MCF 10A (cell line): Measurements from ENCODE around the gene RAET1E. TPM values are rescaled to one million over a fixed set of nuclear protein-coding genes. Genes with fewer than 3 reads are reported as not detected.

ENCODE experiments used
- BruUV-seq: library from RNA; stranded (reverse); fragments of 400-500 nt; replicated peaks from 2 replicates; lab custom pipeline; 2021; lab: Mats Ljungman, UMichigan
- CTCF ChIA-PET: fragments of 300-600 bp; sonication (Branson Sonifier 250); formaldehyde crosslinking; extraction: SDS; loops from one replicate; lab custom pipeline; 2021; ENCODE audit warnings: antibody characterized with exemption, inconsistent platforms; lab: Yijun Ruan, JAX
- POLR2A ChIA-PET: fragments of 300-600, 350-650 bp; sonication (Branson Sonifier 250); formaldehyde crosslinking; extraction: SDS; loops from one replicate; lab custom pipeline; 2020; ENCODE audit warnings: antibody characterized with exemption, inconsistent platforms; lab: Yijun Ruan, JAX
- DNase-seq: peaks from one replicate; pipeline ENCODE4 v3.0.0-alpha.2; 2018; ENCODE audit not compliant: unreplicated experiment
- H3K27ac Mint-ChIP-seq: one replicate; pipeline ENCODE4 v1.8.0; 2022; ENCODE audit warnings: mild to moderate bottlenecking, low read depth, mixed read lengths; ENCODE audit not compliant: unreplicated experiment
- H3K27me3 Mint-ChIP-seq: one replicate; pipeline ENCODE4 v1.8.0; 2022; ENCODE audit warnings: mixed read lengths; ENCODE audit not compliant: insufficient read depth, unreplicated experiment
- H3K36me3 Mint-ChIP-seq: one replicate; pipeline ENCODE4 v1.8.0; 2022; ENCODE audit warnings: mild to moderate bottlenecking, moderate library complexity, mixed read lengths; ENCODE audit not compliant: insufficient read depth, unreplicated experiment
- H3K4me1 Mint-ChIP-seq: one replicate; pipeline ENCODE4 v1.8.0; 2022; ENCODE audit warnings: mixed read lengths; ENCODE audit not compliant: insufficient read depth, unreplicated experiment
- H3K4me3 Mint-ChIP-seq: one replicate; pipeline ENCODE4 v1.8.0; 2022; ENCODE audit warnings: mild to moderate bottlenecking, moderate library complexity, mixed read lengths; ENCODE audit not compliant: unreplicated experiment
- H3K9me3 Mint-ChIP-seq: one replicate; pipeline ENCODE4 v1.8.0; 2022; ENCODE audit warnings: mixed read lengths; ENCODE audit not compliant: unreplicated experiment
- intact Hi-C: fragments of 100-400 bp; cut with micrococcal nuclease; formaldehyde crosslinking; loops from 2 replicates; pipeline ENCODE4 v1.14.1; 2022
- total RNA-seq: library from RNA; stranded (reverse); gene quantifications from 2 replicates; pipeline ENCODE4 v1.2.3, GENCODE V29; 2022
- TF ChIP-seq, protein P1 (sequence below): fragments of 200-600 bp; IDR thresholded peaks from one replicate; pipeline ENCODE4 v1.8.0; 2022; ENCODE audit warnings: antibody characterized with exemption, mild to moderate bottlenecking; ENCODE audit not compliant: unreplicated experiment

Gene RAET1E
- total RNA-seq, 1 experiment from 2014 or later: 37.6 TPM

DNA sequence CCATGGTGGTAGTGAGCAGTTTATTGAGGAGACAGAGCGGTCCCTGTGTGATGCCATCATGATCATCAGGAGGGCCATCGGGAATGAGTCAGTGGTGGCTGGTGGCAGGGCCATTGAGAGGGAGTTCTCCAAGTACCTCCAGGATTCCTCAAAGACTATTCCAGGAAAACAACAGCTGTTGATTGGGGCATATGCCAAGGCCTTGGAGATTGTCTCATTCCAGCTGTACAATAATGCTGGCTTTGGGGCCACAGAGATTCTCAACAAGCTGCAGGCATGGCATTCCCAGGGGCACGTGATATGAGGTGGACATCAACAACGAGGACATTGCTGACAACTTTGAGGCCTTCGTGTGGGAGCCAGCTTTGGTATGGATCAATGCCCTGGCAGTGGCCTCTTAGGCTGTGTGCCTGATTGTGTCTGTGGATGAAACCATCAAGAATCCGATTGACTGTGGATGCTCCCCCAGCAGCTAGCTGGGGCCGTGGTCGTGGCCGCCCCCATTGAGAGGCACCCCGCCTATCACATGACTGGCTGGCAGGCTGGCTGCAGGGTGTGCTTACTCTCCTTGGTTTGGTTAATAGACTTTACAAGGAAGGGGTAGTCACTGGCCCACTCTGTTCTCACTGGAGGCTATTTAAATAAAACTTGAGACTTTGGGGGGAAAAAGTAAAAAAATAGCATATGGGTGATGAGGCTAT is 16.7 kb downstream of the RAET1E start:
- TF ChIP-seq, protein P1, sequence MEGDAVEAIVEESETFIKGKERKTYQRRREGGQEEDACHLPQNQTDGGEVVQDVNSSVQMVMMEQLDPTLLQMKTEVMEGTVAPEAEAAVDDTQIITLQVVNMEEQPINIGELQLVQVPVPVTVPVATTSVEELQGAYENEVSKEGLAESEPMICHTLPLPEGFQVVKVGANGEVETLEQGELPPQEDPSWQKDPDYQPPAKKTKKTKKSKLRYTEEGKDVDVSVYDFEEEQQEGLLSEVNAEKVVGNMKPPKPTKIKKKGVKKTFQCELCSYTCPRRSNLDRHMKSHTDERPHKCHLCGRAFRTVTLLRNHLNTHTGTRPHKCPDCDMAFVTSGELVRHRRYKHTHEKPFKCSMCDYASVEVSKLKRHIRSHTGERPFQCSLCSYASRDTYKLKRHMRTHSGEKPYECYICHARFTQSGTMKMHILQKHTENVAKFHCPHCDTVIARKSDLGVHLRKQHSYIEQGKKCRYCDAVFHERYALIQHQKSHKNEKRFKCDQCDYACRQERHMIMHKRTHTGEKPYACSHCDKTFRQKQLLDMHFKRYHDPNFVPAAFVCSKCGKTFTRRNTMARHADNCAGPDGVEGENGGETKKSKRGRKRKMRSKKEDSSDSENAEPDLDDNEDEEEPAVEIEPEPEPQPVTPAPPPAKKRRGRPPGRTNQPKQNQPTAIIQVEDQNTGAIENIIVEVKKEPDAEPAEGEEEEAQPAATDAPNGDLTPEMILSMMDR: no peak
- Mint-ChIP-seq H3K27ac (no peak overlapping the region), H3K27me3 (no peaks in the 10 kb centered on the region), H3K4me3 (no peak overlapping the region), H3K36me3 (no peaks in the 10 kb centered on the region), H3K4me1 (peaks cover 5% of the 10 kb centered on the region), H3K9me3 (no peaks in the 10 kb centered on the region)
- intact Hi-C loops: no loop called here
- no peak for DNase-seq
- CTCF ChIA-PET: no interaction called here
- no TSS peak for BruUV-seq
- POLR2A ChIA-PET: interaction anchor here (1.2 kb wide), 1 partner anchor 17 kb away, joined by 3 read pairs; the partner anchor contains the start of gene LRP11

DNA sequence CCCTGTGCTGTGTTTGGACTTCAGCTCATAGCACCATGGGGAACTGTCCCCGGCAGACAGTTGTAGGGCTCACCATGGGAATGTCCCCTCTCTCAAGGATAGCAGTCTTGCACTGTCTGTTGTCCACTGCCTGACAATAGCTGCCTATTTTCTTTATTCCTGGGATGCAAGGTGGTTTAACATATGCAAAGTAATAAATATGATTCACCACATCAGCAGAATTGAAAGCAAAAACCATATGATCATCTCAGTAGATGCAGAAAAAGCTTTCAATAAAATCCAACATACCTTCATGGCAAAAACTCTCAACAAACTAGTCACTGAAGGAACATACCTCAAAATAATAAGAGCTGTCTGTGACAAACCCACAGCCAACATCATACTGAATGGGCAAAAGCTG is 20.3 kb downstream of the RAET1E start:
- Mint-ChIP-seq H3K9me3 (peaks cover 7% of the 10 kb centered on the region), H3K27me3 (no peaks in the 10 kb centered on the region), H3K4me1 (peaks cover 5% of the 10 kb centered on the region), H3K27ac (no peak overlapping the region), H3K4me3 (no peak overlapping the region), H3K36me3 (no peaks in the 10 kb centered on the region)
- DNase-seq: no peak
- POLR2A ChIA-PET: interaction anchor here (0.9 to 1.3 kb wide), 2 partner anchors 12 to 21 kb away, joined by 3 read pairs; no protein-coding TSS in a partner anchor
- CTCF ChIA-PET: interaction anchor here (0.8 to 0.9 kb wide), 3 partner anchors 11 to 37 kb away, joined by 3 to 4 read pairs (median 3); no protein-coding TSS in a partner anchor
- no TSS peak for BruUV-seq
- TF ChIP-seq, protein P1: no peak
- intact Hi-C loops: no loop called here

DNA sequence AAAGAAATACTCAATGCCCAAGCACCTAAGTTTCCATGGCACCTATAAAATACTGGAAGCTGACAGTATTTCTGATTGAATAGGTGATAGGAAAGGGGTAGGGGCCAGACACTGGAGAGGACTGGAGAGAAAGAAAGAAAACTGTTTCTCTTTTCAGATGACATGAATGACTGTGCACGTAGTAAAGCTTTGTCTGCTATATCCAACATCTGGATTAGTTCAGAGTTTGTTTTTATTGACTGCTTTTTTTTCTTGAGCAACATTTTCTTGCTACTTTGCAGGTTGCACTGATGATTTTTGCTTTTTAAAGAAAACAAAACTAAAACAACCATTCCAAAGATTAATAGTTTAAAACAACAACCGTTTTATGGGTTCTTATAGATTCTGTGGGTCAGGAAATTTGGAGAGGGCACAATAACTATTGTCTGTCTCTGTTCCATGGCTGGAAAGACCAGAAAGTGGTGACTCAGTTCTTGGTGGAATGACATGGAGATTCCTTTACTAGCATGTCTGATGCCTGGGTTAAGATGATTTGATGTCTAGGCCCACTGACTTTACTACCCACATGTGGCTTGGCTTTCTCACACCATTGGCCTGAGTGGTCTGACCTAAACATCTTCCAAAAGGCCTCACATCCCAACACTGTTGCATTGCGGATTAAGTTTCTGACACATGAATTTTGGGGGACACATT is 21.5 kb downstream of the RAET1E start:
- BruUV-seq: no TSS peak
- no peaks in the 10 kb centered on the region for H3K27me3 Mint-ChIP-seq
- TF ChIP-seq, protein P1: no peak
- H3K27ac Mint-ChIP-seq: no peak overlapping the region
- H3K9me3 Mint-ChIP-seq: peaks cover 7% of the 10 kb centered on the region
- H3K36me3 Mint-ChIP-seq: no peaks in the 10 kb centered on the region
- ChIA-PET POLR2A (no interaction called here), CTCF (no interaction called here)
- no peak for DNase-seq
- no peaks in the 10 kb centered on the region for H3K4me1 Mint-ChIP-seq
- intact Hi-C loops: no loop called here
- H3K4me3 Mint-ChIP-seq: no peak overlapping the region

DNA sequence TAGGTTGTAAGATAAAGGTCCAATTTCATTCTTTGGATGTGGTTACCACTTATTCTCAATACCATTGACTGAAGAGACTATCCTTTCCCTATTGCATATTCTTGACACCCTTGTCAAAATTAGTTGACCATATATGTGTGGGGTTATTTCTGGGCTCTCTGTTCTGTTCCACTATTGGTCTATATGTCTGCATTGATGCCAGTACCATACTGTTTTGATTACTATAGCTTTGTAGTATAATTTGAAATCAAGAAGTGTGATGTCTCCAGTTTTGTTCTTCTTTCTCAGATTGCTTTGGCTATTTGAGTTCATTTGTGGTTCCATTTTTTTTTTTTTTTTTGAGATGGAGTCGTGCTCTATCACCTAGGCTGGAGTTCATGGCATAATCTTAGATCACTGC is 25.7 kb downstream of the RAET1E start:
- TF ChIP-seq, protein P1: no peak
- BruUV-seq: no TSS peak
- ChIA-PET CTCF (interaction anchor here (0.7 kb wide), 2 partner anchors 163 to 326 kb away, joined by 3 to 5 read pairs; partner anchors contain the start of gene PPIL4), POLR2A (interaction anchor here (7.8 kb wide), 1 partner anchor 15 kb away, joined by 104 read pairs; no protein-coding TSS in a partner anchor)
- no peak for DNase-seq
- peaks cover 10% of the 10 kb centered on the region for H3K4me1 Mint-ChIP-seq
- intact Hi-C loops: no loop called here
- H3K27ac Mint-ChIP-seq: no peak overlapping the region
- no peaks in the 10 kb centered on the region for H3K36me3 Mint-ChIP-seq
- H3K9me3 Mint-ChIP-seq: peaks cover 7% of the 10 kb centered on the region
- H3K4me3 Mint-ChIP-seq: no peak overlapping the region
- H3K27me3 Mint-ChIP-seq: no peaks in the 10 kb centered on the region
